ENCODE results near the gene PPM1A. TPM values are rescaled to one million over a fixed set of nuclear protein-coding genes. Genes with fewer than 3 reads are reported as not detected.

PPM1A gene
- total RNA-seq, 2 experiments from 2014 or later, result 35.3 to 36.1 TPM

DNA sequence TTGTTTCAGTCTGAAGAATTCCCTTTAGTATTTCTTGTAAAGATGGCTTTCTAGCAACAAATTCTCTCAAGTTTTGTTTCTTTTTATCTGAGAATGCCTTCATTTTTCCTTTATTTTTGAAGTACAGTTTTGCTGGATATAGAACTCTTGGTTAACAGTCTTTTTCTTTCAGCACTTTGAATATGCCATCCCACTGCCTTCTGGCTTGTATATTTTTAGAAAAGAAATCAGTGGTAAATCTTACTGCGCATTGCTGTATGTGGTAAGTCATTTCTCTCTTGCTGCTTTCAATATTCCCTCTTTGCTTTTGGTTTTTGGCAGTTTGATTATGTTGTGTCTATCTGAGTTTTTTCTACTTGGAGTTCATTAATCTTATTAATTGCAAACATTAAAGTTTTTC is 16.8 kb upstream of the PPM1A start:
- intact Hi-C loops (cut with micrococcal nuclease), result no loop called here
- H3K9me3 Mint-ChIP-seq, result peaks cover 10% of the 10 kb centered on the region
- DNase-seq, result no peak
- H3K36me3 Mint-ChIP-seq (ENCODE audit: low read depth), result peaks cover 4% of the 10 kb centered on the region
- CTCF ChIA-PET, result no interaction called here
- H3K4me3 Mint-ChIP-seq, result no peak overlapping the region
- H3K27ac Mint-ChIP-seq, result no peak overlapping the region
- H3K27me3 Mint-ChIP-seq (ENCODE audit: low read depth), result no peaks in the 10 kb centered on the region
- H3K4me1 Mint-ChIP-seq (ENCODE audit: low read depth), result no peaks in the 10 kb centered on the region

DNA sequence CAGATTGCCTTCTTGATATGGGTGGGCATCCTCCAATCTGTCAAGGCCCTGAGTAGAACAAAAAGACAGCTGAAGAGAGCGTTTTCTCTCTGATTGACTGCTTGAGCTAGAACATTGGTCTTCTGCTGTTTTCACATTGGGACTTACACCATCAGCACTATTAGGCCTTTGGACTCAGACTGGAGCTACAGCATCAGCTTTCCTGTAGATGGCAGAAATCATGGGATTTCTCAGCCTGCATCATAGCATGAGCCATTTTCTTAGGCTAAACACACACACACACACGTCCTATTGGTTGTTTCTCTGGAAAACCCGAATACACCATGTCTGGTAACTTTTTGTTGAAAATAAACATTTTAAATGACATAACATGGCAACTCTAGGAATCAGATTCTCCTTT is 15.8 kb upstream of the PPM1A start:
- CTCF ChIA-PET, result interaction anchor here (0.6 kb wide), 1 partner anchor 77 kb away, joined by 3 read pairs; no protein-coding TSS in a partner anchor
- intact Hi-C loops (cut with micrococcal nuclease), result no loop called here
- H3K9me3 Mint-ChIP-seq, result peaks cover 10% of the 10 kb centered on the region
- no peak overlapping the region for H3K4me3 Mint-ChIP-seq
- no peak overlapping the region for H3K27ac Mint-ChIP-seq
- DNase-seq, result no peak
- H3K27me3 Mint-ChIP-seq (ENCODE audit: low read depth), result no peaks in the 10 kb centered on the region
- peaks cover 4% of the 10 kb centered on the region for H3K36me3 Mint-ChIP-seq (ENCODE audit: low read depth)
- no peaks in the 10 kb centered on the region for H3K4me1 Mint-ChIP-seq (ENCODE audit: low read depth)

DNA sequence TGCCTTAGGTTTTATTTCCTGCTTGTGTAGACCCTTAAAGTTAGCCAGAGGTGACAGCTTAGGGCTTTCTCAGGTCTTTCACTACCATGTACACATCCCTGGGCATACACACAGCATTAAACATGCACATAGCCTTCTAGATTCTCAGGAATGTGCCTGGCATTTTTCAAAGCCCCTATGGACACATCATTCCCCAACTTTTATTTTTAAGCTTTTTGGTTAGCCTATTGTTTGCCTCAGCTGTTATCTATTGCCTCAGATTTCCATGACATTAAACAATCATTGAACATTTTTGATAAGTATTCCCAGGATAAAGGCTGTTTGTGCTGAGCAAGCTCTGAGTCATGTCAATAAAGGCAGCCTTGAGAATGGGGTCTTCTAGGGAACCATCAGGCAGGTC is 15.1 kb upstream of the PPM1A start:
- intact Hi-C loops (cut with micrococcal nuclease), result no loop called here
- peaks cover 10% of the 10 kb centered on the region for H3K9me3 Mint-ChIP-seq
- H3K4me3 Mint-ChIP-seq, result no peak overlapping the region
- no peak for DNase-seq
- no peaks in the 10 kb centered on the region for H3K4me1 Mint-ChIP-seq (ENCODE audit: low read depth)
- H3K36me3 Mint-ChIP-seq (ENCODE audit: low read depth), result peaks cover 4% of the 10 kb centered on the region
- CTCF ChIA-PET, result no interaction called here
- H3K27me3 Mint-ChIP-seq (ENCODE audit: low read depth), result no peaks in the 10 kb centered on the region
- H3K27ac Mint-ChIP-seq, result no peak overlapping the region

DNA sequence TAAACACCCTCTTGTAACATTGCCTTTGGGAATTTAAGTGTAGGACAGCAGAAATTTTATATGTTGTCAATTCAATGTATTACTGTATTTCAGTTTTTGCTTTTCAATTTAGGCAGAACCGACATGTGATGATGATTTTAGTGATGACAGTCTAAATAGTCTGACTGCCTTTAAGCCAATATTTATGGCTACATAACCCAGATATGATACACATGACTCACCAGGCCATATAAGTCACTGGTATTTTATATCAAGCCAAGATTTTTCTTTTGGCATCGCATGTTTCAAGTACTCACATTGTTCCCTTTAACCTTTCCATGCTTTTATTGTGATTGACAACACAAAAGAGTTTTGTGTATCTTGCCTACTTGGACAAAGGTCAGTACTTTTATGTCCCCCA is 13.6 kb upstream of the PPM1A start:
- Mint-ChIP-seq H3K4me3 (no peak overlapping the region), H3K27me3 (ENCODE audit: low read depth) (no peaks in the 10 kb centered on the region), H3K27ac (no peak overlapping the region), H3K4me1 (ENCODE audit: low read depth) (no peaks in the 10 kb centered on the region), H3K9me3 (peaks cover 10% of the 10 kb centered on the region), H3K36me3 (ENCODE audit: low read depth) (peaks cover 4% of the 10 kb centered on the region)
- DNase-seq, result no peak
- intact Hi-C loops (cut with micrococcal nuclease), result no loop called here
- CTCF ChIA-PET, result no interaction called here

DNA sequence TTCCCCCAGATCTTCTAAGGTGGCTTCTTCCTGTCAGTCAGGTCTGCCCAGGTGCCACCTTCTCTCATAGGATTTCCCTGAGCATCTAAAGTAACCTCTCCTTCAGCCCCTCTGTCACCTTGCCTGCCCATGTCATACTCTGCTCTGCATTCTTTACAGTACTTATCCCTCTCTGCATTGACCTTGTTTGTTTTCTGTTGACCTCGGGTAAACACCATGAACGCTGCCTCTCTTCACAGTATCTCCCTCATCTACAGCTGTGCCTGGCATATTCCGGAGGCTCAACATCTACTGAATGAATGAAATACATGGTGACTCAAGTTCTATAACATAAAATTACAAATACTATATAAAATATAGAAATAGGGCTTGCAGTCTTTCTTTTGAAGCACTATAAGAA is 10.1 kb upstream of the PPM1A start:
- Mint-ChIP-seq H3K4me3 (no peak overlapping the region), H3K9me3 (no peaks in the 10 kb centered on the region), H3K36me3 (ENCODE audit: low read depth) (no peaks in the 10 kb centered on the region), H3K27ac (no peak overlapping the region), H3K4me1 (ENCODE audit: low read depth) (no peaks in the 10 kb centered on the region), H3K27me3 (ENCODE audit: low read depth) (no peaks in the 10 kb centered on the region)
- intact Hi-C loops (cut with micrococcal nuclease), result no loop called here
- no peak for DNase-seq
- CTCF ChIA-PET, result interaction anchor here (0.6 kb wide), 1 partner anchor 543 kb away, joined by 6 read pairs; no protein-coding TSS in a partner anchor

DNA sequence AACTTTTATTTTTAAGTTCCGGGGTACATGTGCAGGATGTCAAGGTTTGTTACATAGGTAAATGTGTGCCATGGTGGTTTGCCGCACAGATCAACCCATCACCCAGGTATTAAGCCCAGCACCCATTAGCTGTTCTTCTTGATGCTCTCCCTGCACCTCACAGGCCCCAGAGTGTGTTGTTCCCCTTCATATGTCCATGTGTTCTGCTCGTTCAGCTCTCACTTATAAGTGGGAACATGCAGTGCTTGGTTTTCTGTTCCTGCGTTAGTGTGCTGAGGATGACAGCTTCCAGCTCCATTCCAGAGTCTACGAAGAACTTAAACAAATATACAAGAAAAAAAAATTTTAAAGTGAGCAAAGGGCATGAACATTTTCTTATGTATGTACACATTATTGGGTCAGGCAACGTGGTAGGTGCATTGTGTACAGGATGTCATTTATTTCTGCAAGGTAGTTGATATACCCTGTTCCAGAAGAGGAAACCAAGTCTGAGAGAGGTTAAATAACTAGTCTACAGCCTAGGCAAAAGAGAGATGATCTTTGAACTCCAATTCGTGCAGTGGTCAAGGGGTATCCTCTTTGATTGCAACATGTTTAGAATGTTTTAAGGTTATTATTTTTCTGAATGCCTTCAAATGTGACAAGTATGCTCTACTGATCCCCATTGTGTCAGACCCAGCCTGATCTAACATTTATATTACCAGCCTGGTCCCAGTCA is 8.7 kb upstream of the PPM1A start:
- CTCF ChIA-PET, result interaction anchor here (1.4 kb wide), 1 partner anchor 56 kb away, joined by 3 read pairs; no protein-coding TSS in a partner anchor
- Mint-ChIP-seq H3K27me3 (ENCODE audit: low read depth) (no peaks in the 10 kb centered on the region), H3K27ac (no peak overlapping the region), H3K36me3 (ENCODE audit: low read depth) (no peaks in the 10 kb centered on the region), H3K4me3 (no peak overlapping the region), H3K4me1 (ENCODE audit: low read depth) (peaks cover 2% of the 10 kb centered on the region), H3K9me3 (no peaks in the 10 kb centered on the region)
- intact Hi-C loops (cut with micrococcal nuclease), result loop anchor here (2.0 to 10.0 kb wide), 3 partner anchors 19 to 1455 kb away; partner anchors contain the start of genes HIF1A and SIX4
- no peak for DNase-seq

DNA sequence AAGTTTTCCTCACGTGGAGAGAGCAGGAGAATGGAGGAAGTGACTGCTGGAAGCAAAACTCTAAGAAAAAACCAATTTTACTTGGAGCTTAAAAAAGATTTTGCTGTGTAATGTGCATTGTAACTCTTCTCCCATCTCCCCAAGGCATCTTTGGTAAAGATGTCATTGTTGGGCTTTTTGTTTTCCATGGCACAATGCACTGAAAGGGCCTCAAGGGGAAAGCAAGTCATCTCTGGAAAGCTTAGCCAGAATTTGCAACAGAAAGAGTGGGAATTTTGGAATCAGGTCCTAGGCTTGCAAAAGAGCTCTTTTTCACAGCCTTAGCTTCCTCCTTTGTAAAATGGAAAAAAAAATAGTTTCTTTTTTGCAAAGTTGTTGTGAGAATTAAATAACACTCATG is 7.9 kb upstream of the PPM1A start:
- peaks cover 10% of the 10 kb centered on the region for H3K4me1 Mint-ChIP-seq (ENCODE audit: low read depth)
- CTCF ChIA-PET, result interaction anchor here (0.6 to 1.4 kb wide), 2 partner anchors 57 to 256 kb away, joined by 3 read pairs; no protein-coding TSS in a partner anchor
- no peaks in the 10 kb centered on the region for H3K9me3 Mint-ChIP-seq
- no peak overlapping the region for H3K4me3 Mint-ChIP-seq
- DNase-seq, result no peak
- intact Hi-C loops (cut with micrococcal nuclease), result loop anchor here (2.0 to 10.0 kb wide), 3 partner anchors 20 to 1454 kb away; partner anchors contain the start of genes HIF1A and SIX4
- no peaks in the 10 kb centered on the region for H3K27me3 Mint-ChIP-seq (ENCODE audit: low read depth)
- no peaks in the 10 kb centered on the region for H3K36me3 Mint-ChIP-seq (ENCODE audit: low read depth)
- no peak overlapping the region for H3K27ac Mint-ChIP-seq

DNA sequence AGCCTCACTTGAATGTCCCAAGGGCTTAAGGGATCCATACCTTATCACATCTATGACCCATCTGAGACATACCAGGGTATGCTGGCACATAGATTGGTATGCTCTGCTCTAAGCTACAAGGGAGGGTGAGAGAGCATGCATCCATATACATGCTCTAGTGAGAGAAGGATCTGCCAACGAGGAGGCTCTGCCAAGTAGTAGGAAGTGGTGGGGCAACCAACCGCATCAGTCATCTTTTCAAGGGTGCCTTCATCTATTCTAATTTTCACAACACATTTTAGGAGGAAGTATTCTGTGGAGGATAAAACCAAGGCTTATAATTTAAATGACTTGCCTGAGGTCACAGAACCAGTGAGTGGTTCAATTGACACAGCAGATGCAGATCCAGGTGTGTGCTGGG is 6.6 kb upstream of the PPM1A start:
- no peak for DNase-seq
- intact Hi-C loops (cut with micrococcal nuclease), result loop anchor here (10.0 kb wide), 2 partner anchors 482 to 1452 kb away; partner anchors contain the start of genes HIF1A and SIX4
- no peak overlapping the region for H3K27ac Mint-ChIP-seq
- H3K9me3 Mint-ChIP-seq, result no peaks in the 10 kb centered on the region
- H3K4me3 Mint-ChIP-seq, result no peak overlapping the region
- peaks cover 13% of the 10 kb centered on the region for H3K4me1 Mint-ChIP-seq (ENCODE audit: low read depth)
- no peaks in the 10 kb centered on the region for H3K27me3 Mint-ChIP-seq (ENCODE audit: low read depth)
- CTCF ChIA-PET, result no interaction called here
- H3K36me3 Mint-ChIP-seq (ENCODE audit: low read depth), result no peaks in the 10 kb centered on the region

DNA sequence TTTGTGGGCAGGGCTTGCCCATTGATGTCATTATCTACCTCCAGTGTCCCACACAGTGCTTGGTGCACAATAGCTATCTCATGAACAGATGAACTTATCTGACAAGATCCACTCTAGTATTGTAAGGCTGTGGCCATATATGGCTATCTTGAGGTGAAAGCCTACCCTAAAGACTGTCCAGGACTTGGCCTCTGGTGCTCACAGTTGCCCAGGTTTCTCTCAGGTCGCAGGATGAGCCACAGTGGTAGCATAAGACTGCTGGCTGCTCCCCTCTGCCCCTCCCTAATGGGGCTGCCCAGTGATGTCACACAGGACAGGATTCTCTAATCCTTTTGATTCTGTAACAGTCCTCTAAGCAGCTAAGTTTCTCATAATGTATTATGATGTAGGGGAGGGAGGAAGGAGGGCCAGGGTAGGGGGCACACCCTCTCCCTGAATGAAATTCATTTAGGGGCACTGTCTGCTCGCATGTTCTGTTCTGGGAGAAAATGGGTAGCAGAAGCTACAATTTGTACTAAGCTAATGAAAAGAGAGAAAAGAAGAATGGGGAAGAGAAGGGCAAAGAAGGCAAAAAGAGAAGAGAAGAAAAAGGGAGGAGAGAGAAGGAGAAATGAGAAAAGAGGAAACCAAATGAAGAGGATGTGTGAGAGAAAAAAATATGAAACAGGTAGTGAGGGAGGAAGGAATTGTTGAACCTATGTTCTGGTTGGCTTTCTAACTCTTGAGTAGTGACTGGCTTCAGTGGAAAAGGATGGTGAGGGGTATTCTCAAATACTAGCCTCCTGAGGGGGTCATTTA is 3.4 kb upstream of the PPM1A start:
- DNase-seq, result peak; percentile 79
- H3K4me3 Mint-ChIP-seq, result no peak overlapping the region
- H3K27ac Mint-ChIP-seq, result peak overlapping the region; percentile 21
- H3K36me3 Mint-ChIP-seq (ENCODE audit: low read depth), result peaks cover 3% of the 10 kb centered on the region
- H3K27me3 Mint-ChIP-seq (ENCODE audit: low read depth), result no peaks in the 10 kb centered on the region
- H3K9me3 Mint-ChIP-seq, result no peaks in the 10 kb centered on the region
- peaks cover 26% of the 10 kb centered on the region for H3K4me1 Mint-ChIP-seq (ENCODE audit: low read depth)
- CTCF ChIA-PET, result interaction anchor here (1.3 to 1.8 kb wide), 3 partner anchors 20 to 86 kb away, joined by 3 to 6 read pairs (median 3); no protein-coding TSS in a partner anchor
- intact Hi-C loops (cut with micrococcal nuclease), result loop anchor here (5.0 to 10.0 kb wide), 5 partner anchors 267 to 1449 kb away; partner anchors contain the start of genes HIF1A and SIX4

DNA sequence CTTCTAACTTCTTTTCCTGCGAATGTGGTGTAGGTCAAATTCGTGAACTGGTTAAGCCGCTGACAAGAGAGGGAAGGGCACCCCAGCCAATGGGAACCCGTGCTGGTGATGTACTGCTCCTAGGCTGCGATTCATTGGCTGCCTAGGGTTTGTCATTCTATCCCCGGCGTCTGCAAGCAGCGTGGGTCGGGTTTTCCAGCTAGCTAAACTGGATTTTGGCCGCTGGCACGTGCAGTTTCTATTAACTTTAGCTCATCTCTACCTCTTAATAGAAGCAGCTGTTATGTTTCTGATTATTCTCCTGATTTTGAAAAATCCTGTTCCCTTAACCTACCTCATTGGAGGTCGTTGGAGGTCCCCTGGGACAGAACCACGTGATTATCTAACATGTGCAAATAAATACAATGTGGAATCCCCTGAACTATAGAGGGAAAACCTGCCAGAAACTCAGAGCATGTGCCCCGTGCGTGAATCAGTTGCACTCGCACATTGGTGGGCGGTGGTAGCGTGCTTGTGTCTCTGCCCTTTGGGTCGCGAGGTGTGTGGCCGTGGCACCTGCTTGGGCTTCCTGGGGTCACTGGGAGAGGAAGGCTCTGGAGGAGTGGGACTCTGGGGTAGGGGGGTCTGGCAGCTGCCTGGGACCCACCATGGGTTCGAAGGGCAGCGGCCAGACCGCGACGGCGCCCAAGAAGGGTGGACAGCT is 876 bp upstream of the PPM1A start:
- CTCF ChIA-PET, result interaction anchor here (1.1 to 2.8 kb wide), 4 partner anchors 10 to 101 kb away, joined by 3 to 16 read pairs (median 8); no protein-coding TSS in a partner anchor
- peak overlapping the region; percentile 94 for H3K4me3 Mint-ChIP-seq

DNA sequence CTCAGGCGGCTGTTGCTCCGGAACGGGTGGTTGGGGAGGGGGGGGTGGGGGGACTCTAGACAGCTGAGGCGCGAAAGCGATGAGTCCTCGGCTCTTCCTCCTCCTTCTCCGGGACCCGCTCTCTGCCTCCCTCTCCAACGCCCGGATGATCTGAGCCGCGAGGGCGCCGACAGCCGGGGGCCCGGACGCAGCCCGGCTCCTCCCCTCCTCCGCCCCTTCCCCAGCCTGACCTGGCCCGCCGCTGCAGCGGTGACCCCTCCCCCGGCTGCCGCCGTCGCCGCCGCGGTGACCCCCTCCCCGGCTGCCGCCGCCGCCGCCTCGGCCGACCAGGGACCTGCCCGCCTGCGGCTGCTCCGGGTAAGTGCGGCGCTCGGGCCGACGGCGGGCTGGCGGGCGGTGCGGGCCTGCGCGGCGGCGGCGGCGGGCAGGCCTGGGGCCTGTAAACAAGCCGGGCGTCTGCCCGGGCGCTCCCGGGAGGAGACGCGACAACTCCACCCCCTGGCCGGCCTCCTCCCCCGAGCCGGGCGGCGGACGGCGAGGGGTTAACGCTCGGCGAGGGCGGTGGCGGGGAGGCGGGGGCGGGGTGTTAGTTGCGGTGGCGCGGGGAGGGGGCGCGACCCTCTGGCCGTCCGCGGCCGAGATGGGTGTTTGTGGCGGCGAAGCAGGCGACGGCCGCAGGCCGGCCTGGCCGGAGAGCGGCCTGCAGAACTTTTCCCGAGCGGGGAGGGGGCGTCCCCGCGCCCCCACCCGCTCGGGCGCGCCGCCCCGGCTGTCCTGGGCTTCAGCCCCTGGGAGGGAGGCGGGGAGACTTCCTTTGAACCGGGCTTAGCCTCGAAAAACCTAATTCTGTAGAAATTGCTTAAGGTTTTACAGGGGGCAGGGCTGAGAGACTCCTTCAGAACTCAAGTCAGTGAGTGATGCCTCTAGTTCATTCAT is 568 bp downstream of the PPM1A start:
- Mint-ChIP-seq H3K27me3 (ENCODE audit: low read depth) (no peaks in the 10 kb centered on the region), H3K27ac (peak overlapping the region; percentile 77)
- CTCF ChIA-PET, result interaction anchor here (0.6 to 2.8 kb wide), 8 partner anchors 17 to 84 kb away, joined by 3 to 16 read pairs (median 4); partner anchors contain the start of gene DHRS7

More for the DNA sequence above, 876 bp upstream of the PPM1A start:
- H3K36me3 Mint-ChIP-seq (ENCODE audit: low read depth), result peaks cover 7% of the 10 kb centered on the region
- intact Hi-C loops (cut with micrococcal nuclease), result loop anchor here (1.0 to 10.0 kb wide), 15 partner anchors 27 to 1949 kb away; partner anchors contain the start of genes ARID4A, DAAM1, DHRS7 and HIF1A
- no peaks in the 10 kb centered on the region for H3K27me3 Mint-ChIP-seq (ENCODE audit: low read depth)
- no peaks in the 10 kb centered on the region for H3K9me3 Mint-ChIP-seq
- H3K27ac Mint-ChIP-seq, result peak overlapping the region; percentile 100
- peak; percentile 91 for DNase-seq
- peaks cover 51% of the 10 kb centered on the region for H3K4me1 Mint-ChIP-seq (ENCODE audit: low read depth)

More for the DNA sequence above, 568 bp downstream of the PPM1A start:
- intact Hi-C loops (cut with micrococcal nuclease), result loop anchor here (1.0 to 10.0 kb wide), 13 partner anchors 29 to 1951 kb away; partner anchors contain the start of genes ARID4A, HIF1A, JKAMP and L3HYPDH
- peak overlapping the region; percentile 94 for H3K4me3 Mint-ChIP-seq
- H3K36me3 Mint-ChIP-seq (ENCODE audit: low read depth), result peaks cover 7% of the 10 kb centered on the region
- peaks cover 57% of the 10 kb centered on the region for H3K4me1 Mint-ChIP-seq (ENCODE audit: low read depth)
- H3K9me3 Mint-ChIP-seq, result no peaks in the 10 kb centered on the region
- peak; percentile 61 for DNase-seq
